Activated CD4-positive, alpha-beta T cell treated with anti-CD3 and anti-CD28 coated beads for 48 hours (primary cell): Measurements from ENCODE around the gene LDHAL6A.

Experiments
- DNase-seq: peaks from one replicate; pipeline ENCODE4 v3.0.0-alpha.2; 2020

The LDHAL6A gene

GRCh38 chr11:18490736-18491485, 35.3 kb downstream of the LDHAL6A start:
- DNase-seq = no peak

- DNase-seq = no peak
These were observed 36.3 kb downstream of the LDHAL6A start for GRCh38 chr11:18491924-18492323.

- DNase-seq = no peak
These were observed 37.2 kb downstream of the LDHAL6A start for GRCh38 chr11:18492888-18493287.

DNA sequence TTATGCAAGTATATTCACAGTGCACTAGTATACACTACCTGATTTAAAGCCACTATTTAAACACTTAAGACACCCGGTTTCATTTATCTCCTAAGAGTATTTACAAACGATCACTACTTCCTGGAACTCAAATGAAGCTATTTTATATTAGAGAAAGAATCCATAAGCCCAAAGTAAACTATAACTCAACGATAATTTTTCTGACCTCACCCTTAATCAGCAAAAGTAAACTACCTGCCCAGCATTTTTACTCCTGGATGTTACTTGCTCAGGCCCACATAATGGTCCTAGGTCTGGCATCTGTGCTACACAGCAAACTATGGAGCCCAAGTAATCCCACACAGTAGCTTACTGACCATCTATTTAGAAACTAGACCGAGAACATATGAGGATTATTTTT, 37.7 kb downstream of the LDHAL6A start:
- DNase-seq = no peak

DNA sequence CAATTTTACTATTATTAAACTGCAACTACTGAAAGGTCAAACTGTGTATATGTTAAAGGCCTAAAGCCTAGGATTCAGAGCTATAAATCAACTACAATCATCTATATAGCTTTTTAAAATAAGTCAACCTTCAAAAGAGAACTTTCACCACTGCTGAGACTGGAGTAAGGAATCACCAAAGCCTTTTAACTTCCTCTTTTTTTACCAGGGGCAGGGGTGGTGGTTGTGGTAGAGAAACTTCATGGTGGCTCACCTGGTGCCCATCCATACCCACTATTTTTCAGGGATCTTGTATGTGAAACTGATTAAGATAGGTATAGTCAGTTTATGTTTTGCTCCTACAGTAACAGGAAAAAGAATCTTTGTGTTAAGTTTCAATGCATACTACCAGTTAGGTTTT, 39.6 kb downstream of the LDHAL6A start:
- no peak for DNase-seq

- no peak for DNase-seq
These were observed 40.0 kb downstream of the LDHAL6A start for GRCh38 chr11:18495703-18496102.

DNA sequence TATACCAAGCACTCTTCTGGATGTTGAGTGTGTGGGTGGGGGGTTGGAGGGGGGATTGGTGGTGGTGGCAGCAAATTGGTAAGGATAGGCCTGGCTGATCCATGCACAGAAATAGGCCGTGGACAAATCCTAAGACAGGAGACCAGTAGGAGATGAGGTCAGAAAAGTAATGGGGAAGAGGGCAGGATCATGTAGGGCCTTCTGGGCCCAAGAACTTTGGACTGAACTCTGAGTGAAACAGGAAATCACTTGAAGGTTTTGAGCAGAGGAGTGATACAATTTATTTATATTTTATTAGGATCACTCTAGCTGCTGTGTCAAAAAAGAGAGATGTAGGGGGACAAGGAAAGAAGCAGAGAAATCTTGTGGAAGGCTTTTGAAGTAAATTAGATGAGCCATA, 42.4 kb downstream of the LDHAL6A start:
- no peak for DNase-seq

- DNase-seq = no peak
These were observed 46.0 kb downstream of the LDHAL6A start for GRCh38 chr11:18501629-18502028.

DNA sequence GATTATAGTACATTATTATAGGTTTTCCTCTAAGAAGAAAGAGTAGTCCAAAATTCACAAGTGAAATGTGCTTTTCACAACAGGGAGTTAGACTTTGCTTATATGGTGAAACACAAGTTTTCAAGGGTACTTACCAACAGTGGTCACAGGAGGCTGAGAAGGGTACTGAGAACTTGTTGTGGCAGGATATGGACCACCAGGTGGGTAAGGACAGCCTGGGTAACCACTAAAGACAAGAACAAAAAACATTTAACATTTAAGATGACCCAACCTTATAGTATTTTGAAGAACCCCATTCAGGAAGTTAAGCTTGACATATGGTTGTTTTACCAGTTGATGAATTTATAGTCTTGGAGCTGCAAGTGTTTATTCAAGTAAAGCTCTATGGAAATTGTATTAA, 46.7 kb downstream of the LDHAL6A start:
- DNase-seq = no peak

GRCh38 chr11:18521122-18521521, 65.5 kb downstream of the LDHAL6A start:
- no peak for DNase-seq

DNA sequence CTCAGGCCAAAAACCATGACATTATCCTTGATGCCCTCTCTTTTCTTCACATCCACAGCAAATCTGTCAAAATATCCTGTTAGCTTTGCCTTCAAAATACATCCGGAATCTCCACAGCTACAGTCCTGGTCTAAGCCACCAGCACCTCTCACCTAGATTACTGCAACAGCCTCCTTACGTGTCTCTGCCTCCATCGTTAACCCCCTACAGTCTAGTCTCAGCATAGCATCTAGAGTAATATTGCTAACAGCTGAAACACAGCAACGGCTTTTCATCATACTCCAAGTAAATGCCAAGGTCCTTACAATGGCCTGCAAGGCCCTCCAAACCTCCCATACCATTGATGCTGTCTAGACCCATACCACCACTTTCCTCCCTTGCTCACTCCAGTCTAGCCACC, 66.7 kb downstream of the LDHAL6A start:
- no peak for DNase-seq

GRCh38 chr11:18523084-18523483, 67.4 kb downstream of the LDHAL6A start:
- no peak for DNase-seq

GRCh38 chr11:18524248-18524647, 68.6 kb downstream of the LDHAL6A start:
- no peak for DNase-seq

- DNase-seq = no peak
These were observed 70.5 kb downstream of the LDHAL6A start for GRCh38 chr11:18526130-18526520.

DNA sequence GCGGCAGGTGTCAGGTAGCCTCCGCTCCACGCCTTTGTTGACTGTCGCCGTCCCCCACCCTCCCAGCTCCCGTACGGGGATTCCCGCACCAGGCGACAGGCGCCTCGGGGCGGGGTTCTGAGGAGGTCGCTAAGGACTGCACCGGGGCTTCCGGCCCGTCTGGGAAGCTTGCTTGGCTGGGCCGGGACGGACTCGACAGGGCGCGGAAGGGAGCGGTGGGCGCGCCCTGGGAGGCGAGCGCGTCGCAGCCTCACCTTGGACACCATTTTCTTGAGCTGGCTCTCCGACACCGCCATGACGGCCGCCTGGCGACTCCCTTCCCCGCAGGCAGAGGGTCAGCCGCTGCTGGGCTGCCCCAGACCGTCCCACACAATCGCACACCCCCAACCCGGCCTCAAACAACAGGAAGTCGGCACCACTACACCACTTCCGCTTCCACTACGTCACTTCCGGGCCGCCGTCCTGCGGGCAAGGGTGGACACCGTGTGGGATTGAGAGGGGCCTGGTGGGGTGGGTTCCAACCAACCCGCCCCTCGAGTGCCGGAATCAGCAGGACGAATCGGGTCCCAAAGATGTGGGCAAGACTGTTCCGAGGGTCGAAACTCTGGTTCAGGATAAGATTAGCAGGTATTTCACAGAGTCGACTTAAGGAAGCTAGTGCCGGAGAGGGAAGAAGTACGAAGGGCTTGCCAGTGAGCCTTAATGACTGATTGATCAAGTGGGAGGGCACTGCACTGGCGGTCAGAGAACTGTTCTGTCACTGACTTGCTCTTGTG, 71.1 kb downstream of the LDHAL6A start, which contains the start of gene TSG101:
TSS of gene TSG101 (minus strand) at position 422 of the 776 bp plus-strand sequence. CDS start at position 296, 126 bp downstream.
- peak; percentile 95 for DNase-seq

DNA sequence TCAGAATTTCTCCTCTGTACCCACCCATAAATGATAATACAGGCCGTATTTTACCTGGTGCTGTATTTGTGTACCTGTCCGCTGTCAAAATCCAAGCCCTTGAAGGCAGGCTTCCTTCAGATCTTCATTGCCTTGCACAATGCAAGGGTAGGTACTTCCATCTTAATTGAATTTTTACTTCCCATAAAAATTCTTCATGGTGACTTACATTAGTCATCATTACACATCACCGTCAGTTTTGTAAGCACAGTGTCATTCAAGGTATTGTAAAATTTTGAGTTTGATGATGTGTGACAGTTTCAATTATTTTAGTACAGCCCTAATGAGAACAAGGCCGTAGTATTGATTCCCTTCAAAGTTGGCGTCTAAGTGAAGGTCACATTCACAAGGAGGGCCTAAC, 71.9 kb downstream of the LDHAL6A start:
- DNase-seq = no peak
